Activated naive CD8-positive, alpha-beta T cell treated with anti-CD3 and anti-CD28 coated beads, Interleukin-2, amount 10 ng/mL, durations not matched to agents 7 days and 5 days (primary cell): ENCODE measurements around the gene COPE. TPM values are rescaled to one million over a fixed set of nuclear protein-coding genes. Genes with fewer than 3 reads are reported as not detected.

ENCODE experiments used
- total RNA-seq, 2 experiments: library from RNA; stranded (reverse); gene quantifications; one replicate each; pipeline ENCODE4 v1.2.3, GENCODE V29; 2021

The COPE gene
- total RNA-seq, 2 experiments from 2014 or later, result 209 to 213 TPM

Other genes starting within 250 kb of the COPE start
- 10 to 100 TPM; 10.3 to 11.8 TPM for gene CRTC1, start 235.7 kb downstream of the COPE start, total RNA-seq
- gene COMP, start 128.1 kb downstream of the COPE start, total RNA-seq, result not detected
- gene UPF1, start 87.4 kb downstream of the COPE start, total RNA-seq, result 10 to 100 TPM; 90.4 to 93.2 TPM
- not detected for gene CERS1, start 23.2 kb downstream of the COPE start, total RNA-seq
- 10 to 100 TPM; 42.3 to 42.8 TPM for gene DDX49, start 328 bp upstream of the COPE start, total RNA-seq
- gene HOMER3, start 21.8 kb upstream of the COPE start, total RNA-seq, result 1 to 10 TPM in 1 of 2 experiments, under 1 TPM in 1; 0.67 to 1.1 TPM
- gene SUGP2, start 114.1 kb upstream of the COPE start, total RNA-seq, result 100 to 1,000 TPM; 150 to 155 TPM
- 10 to 100 TPM; 23.3 to 26.2 TPM for gene ARMC6, start 114.2 kb upstream of the COPE start, total RNA-seq
- 10 to 100 TPM; 20.4 to 22.0 TPM for gene SLC25A42, start 144.6 kb upstream of the COPE start, total RNA-seq
- 10 to 100 TPM; 25.8 to 30.5 TPM for gene TMEM161A, start 219.1 kb upstream of the COPE start, total RNA-seq